Memory B cell (primary cell): ENCODE measurements around the gene WWP2.

Experiments used
- ATAC-seq: fragments of 150-1000 bp; cut with Tn5 transposase; 2 replicates; pipeline ENCODE4 v1.10.0; 2021; ENCODE audit warnings: low read depth, mild to moderate bottlenecking, moderate library complexity
- DNase-seq, 2 donors: peaks; one replicate each; pipeline ENCODE4 v3.0.0; 2022; ENCODE audit warnings: low spot score in 2 of 2
- H3K27ac Mint-ChIP-seq: one replicate; pipeline ENCODE4 v1.8.0; 2022; ENCODE audit warnings: mild to moderate bottlenecking, moderate library complexity, mixed read lengths
- H3K27me3 Mint-ChIP-seq: one replicate; pipeline ENCODE4 v1.8.0; 2022; ENCODE audit warnings: mixed read lengths
- H3K36me3 Mint-ChIP-seq: one replicate; pipeline ENCODE4 v1.8.0; 2022; ENCODE audit warnings: mild to moderate bottlenecking, mixed read lengths
- H3K4me1 Mint-ChIP-seq: one replicate; pipeline ENCODE4 v1.8.0; 2022; ENCODE audit warnings: mixed read lengths
- H3K4me3 Mint-ChIP-seq: one replicate; pipeline ENCODE4 v1.8.0; 2022; ENCODE audit warnings: mild to moderate bottlenecking, moderate library complexity, mixed read lengths
- H3K9me3 Mint-ChIP-seq: one replicate; pipeline ENCODE4 v1.8.0; 2022; ENCODE audit warnings: mixed read lengths

WWP2 gene

GRCh38 chr16:69880640-69881133, 118.6 kb downstream of the WWP2 start:
- H3K36me3 Mint-ChIP-seq, result peaks cover 48% of the 10 kb centered on the region
- H3K27ac Mint-ChIP-seq, result no peak overlapping the region
- H3K4me3 Mint-ChIP-seq, result no peak overlapping the region
- DNase-seq (no peak), ATAC-seq (no peak)
- peaks cover 5% of the 10 kb centered on the region for H3K4me1 Mint-ChIP-seq
- no peaks in the 10 kb centered on the region for H3K27me3 Mint-ChIP-seq
- H3K9me3 Mint-ChIP-seq, result peaks cover 2% of the 10 kb centered on the region

DNA sequence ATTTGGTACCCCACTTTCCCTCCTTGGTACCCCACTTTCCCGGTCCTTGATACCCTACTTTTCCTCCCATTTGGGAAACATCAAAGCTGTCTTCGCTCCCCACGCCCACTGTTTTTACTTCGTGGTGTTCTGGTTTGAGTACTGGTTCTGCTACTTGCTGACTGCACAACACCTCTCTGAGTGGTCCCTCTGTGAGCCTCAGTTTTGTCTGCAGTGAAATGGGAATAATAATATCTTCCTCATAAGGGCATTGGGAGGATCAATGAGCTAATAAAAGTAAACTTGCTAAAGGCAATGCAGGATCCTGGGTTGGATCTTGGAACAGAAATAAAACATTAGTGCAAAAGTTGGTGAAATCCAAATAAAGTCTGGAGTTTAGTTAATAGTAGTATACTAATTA, 119.0 kb downstream of the WWP2 start:
- Mint-ChIP-seq H3K4me3 (no peak overlapping the region), H3K4me1 (peaks cover 5% of the 10 kb centered on the region), H3K36me3 (peaks cover 47% of the 10 kb centered on the region), H3K27me3 (no peaks in the 10 kb centered on the region), H3K9me3 (peaks cover 2% of the 10 kb centered on the region), H3K27ac (no peak overlapping the region)
- DNase-seq (no peak), ATAC-seq (no peak)

DNA sequence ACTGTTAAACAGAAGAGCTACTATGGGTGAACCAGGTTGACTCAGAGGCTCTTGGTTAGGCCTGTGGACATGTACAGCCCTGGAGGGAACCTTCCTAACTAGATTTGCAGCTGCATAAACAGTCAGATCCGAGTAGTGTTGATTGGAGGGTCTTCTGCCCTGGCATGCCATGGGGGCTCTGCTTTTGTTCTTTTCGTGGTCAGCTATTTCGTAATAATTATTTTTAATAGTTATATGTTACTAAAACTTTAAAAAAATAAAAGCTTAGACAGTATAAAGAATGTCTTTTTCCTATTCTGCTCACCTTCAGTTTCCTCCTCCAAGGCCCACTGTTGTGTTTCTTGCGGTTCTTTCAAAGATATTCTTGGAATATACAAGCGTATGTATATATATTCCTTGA, 121.6 kb downstream of the WWP2 start:
- no peak overlapping the region for H3K27ac Mint-ChIP-seq
- H3K9me3 Mint-ChIP-seq, result peaks cover 2% of the 10 kb centered on the region
- peaks cover 36% of the 10 kb centered on the region for H3K36me3 Mint-ChIP-seq
- H3K4me1 Mint-ChIP-seq, result peaks cover 5% of the 10 kb centered on the region
- H3K4me3 Mint-ChIP-seq, result no peak overlapping the region
- no peak for ATAC-seq
- DNase-seq, result no peak
- H3K27me3 Mint-ChIP-seq, result no peaks in the 10 kb centered on the region

DNA sequence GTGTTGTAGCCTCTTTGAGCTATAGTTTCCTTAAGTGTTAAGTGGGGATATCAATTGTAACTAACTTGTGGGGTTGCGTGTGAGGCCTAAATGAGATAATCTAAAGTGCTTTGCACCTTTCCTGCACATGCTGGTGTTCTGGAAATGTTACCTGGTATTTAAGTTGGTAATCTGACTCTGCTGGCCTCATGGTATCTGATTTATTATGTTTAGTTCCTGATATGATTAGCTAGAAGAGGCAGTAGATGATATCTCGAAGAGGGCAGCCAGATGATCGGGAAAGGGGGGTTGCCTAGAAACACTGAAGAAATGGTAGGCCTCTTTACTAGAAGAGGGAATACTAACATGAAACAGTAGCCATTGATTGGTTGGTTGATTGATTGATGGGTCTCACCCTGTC, 123.6 kb downstream of the WWP2 start:
- H3K4me1 Mint-ChIP-seq, result peaks cover 5% of the 10 kb centered on the region
- H3K9me3 Mint-ChIP-seq, result no peaks in the 10 kb centered on the region
- peaks cover 30% of the 10 kb centered on the region for H3K36me3 Mint-ChIP-seq
- H3K4me3 Mint-ChIP-seq, result no peak overlapping the region
- no peak for ATAC-seq
- no peak for DNase-seq
- no peak overlapping the region for H3K27ac Mint-ChIP-seq
- no peaks in the 10 kb centered on the region for H3K27me3 Mint-ChIP-seq

- Mint-ChIP-seq H3K4me1 (peaks cover 5% of the 10 kb centered on the region), H3K27me3 (no peaks in the 10 kb centered on the region), H3K36me3 (peaks cover 28% of the 10 kb centered on the region), H3K9me3 (no peaks in the 10 kb centered on the region), H3K27ac (no peak overlapping the region), H3K4me3 (no peak overlapping the region)
- DNase-seq (no peak), ATAC-seq (no peak)
Observed at GRCh38 chr16:69886726-69887125, 124.6 kb downstream of the WWP2 start.

- Mint-ChIP-seq H3K4me3 (no peak overlapping the region), H3K4me1 (peaks cover 6% of the 10 kb centered on the region), H3K36me3 (peaks cover 30% of the 10 kb centered on the region), H3K9me3 (no peaks in the 10 kb centered on the region), H3K27ac (peak overlapping the region; percentile 35), H3K27me3 (no peaks in the 10 kb centered on the region)
- ATAC-seq (no peak), DNase-seq (no peak)
Observed at GRCh38 chr16:69888005-69888590, 126.0 kb downstream of the WWP2 start.

DNA sequence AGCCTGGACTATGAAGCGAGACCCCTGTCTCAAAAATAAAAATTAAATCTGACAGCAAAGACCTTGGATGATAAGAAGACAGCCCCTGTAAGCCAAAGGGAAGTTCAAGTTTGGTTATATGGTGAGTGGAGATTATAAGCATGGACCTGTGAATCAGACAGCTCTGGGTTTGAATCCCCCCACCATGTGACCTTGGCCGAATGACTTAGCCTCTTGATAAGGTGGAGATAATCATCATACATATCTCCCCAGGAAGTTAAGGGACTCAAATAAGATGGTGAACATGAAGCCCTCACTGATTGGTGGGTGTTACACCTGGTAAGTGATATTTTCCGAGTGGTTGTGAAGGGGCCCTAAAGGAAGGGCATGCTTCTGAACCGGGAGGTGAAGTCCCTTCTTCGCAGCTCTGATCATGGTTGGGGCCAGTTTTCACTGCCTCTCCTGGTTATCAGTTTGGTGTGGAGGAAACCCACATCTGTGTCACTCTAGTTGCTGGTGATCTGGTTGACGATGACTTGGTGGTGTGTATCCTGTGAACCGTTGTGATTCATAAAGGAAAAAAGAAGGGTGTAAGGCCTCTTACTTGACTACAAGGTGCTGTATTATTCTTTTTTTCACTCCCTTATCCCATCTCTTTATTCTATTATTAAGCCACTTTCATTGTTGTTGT, 127.3 kb downstream of the WWP2 start:
- ATAC-seq (no peak), DNase-seq (no peak)
- Mint-ChIP-seq H3K4me1 (peaks cover 6% of the 10 kb centered on the region), H3K27me3 (no peaks in the 10 kb centered on the region), H3K9me3 (no peaks in the 10 kb centered on the region), H3K27ac (no peak overlapping the region), H3K36me3 (peaks cover 33% of the 10 kb centered on the region), H3K4me3 (no peak overlapping the region)

DNA sequence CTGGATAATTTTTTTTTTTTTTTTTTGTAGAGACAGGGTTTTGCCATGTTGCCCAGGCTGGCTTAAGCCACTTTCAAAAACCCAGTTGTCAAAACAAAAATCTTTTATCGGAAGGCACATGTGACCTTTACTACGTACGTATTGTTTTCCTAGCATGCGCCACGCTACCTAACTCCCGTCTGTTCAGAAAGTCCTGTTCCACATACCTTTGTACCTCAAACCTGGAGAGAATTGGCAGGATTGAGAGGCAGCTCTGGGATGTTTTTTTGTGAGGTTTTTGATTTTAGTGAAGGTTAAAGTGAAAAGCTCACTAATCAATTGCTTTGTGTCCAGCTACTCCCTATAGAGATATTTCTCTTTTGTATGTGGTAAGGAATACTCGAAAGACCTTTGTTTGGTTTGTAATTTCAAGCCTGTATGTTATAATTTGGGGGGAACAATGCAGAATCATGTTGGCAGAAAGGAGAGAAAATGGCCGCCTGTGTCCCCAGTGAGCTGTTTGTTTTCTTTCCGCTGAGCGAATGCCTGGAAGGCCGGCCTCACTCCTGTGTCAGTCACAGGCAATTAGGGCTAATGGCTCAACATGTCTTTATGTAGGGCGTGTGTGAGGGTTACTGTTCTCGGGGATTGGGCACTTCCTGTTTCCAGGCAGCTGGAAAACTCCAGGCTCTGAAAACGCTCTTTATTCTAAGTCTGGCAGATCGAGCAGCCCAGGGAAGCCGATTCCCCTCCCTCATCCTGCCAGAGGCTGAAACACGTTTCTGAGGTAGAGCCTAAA, 128.2 kb downstream of the WWP2 start:
- no peak overlapping the region for H3K27ac Mint-ChIP-seq
- peaks cover 33% of the 10 kb centered on the region for H3K36me3 Mint-ChIP-seq
- no peak overlapping the region for H3K4me3 Mint-ChIP-seq
- H3K4me1 Mint-ChIP-seq, result peaks cover 6% of the 10 kb centered on the region
- no peak for ATAC-seq
- H3K9me3 Mint-ChIP-seq, result no peaks in the 10 kb centered on the region
- H3K27me3 Mint-ChIP-seq, result no peaks in the 10 kb centered on the region
- no peak for DNase-seq

- Mint-ChIP-seq H3K27ac (no peak overlapping the region), H3K4me1 (peaks cover 4% of the 10 kb centered on the region), H3K9me3 (no peaks in the 10 kb centered on the region), H3K4me3 (no peak overlapping the region), H3K36me3 (peaks cover 31% of the 10 kb centered on the region), H3K27me3 (no peaks in the 10 kb centered on the region)
- no peak for ATAC-seq
- no peak for DNase-seq
Observed at GRCh38 chr16:69890892-69891282, 128.8 kb downstream of the WWP2 start.

- ATAC-seq, result no peak
- Mint-ChIP-seq H3K9me3 (no peaks in the 10 kb centered on the region), H3K36me3 (peaks cover 33% of the 10 kb centered on the region), H3K4me3 (no peak overlapping the region), H3K4me1 (peaks cover 4% of the 10 kb centered on the region), H3K27ac (no peak overlapping the region), H3K27me3 (no peaks in the 10 kb centered on the region)
- DNase-seq, result no peak
Observed at GRCh38 chr16:69892378-69892777, 130.2 kb downstream of the WWP2 start.

DNA sequence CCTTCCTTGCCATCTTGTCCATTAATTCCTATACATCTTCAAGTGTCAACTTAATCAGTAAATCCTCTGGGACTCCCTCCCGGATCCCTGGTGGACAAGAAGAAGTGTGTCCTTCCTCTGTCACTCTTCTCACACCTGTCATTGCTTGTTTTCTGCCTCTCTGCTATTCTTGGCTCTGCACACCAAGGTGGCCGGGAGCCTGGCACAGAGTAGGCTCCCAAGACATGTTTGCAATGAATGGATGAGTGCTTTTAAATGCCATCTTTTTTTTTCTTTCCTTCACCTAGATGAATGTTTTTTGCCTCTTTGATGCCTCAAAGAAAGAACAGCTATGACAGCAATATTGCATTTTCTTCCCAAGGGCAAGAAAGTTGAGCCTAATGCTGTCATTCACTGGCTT, 131.0 kb downstream of the WWP2 start:
- peaks cover 4% of the 10 kb centered on the region for H3K4me1 Mint-ChIP-seq
- peak overlapping the region; percentile 22 for H3K27ac Mint-ChIP-seq
- DNase-seq, result no peak
- no peak for ATAC-seq
- no peak overlapping the region for H3K4me3 Mint-ChIP-seq
- no peaks in the 10 kb centered on the region for H3K9me3 Mint-ChIP-seq
- H3K27me3 Mint-ChIP-seq, result no peaks in the 10 kb centered on the region
- peaks cover 28% of the 10 kb centered on the region for H3K36me3 Mint-ChIP-seq

- H3K4me1 Mint-ChIP-seq, result peaks cover 4% of the 10 kb centered on the region
- ATAC-seq, result no peak
- H3K4me3 Mint-ChIP-seq, result no peak overlapping the region
- H3K27ac Mint-ChIP-seq, result no peak overlapping the region
- H3K27me3 Mint-ChIP-seq, result no peaks in the 10 kb centered on the region
- no peak for DNase-seq
- H3K9me3 Mint-ChIP-seq, result no peaks in the 10 kb centered on the region
- peaks cover 21% of the 10 kb centered on the region for H3K36me3 Mint-ChIP-seq
Observed at GRCh38 chr16:69894676-69895075, 132.5 kb downstream of the WWP2 start.

GRCh38 chr16:69903865-69904415, 141.8 kb downstream of the WWP2 start:
- no peaks in the 10 kb centered on the region for H3K27me3 Mint-ChIP-seq
- H3K4me3 Mint-ChIP-seq, result no peak overlapping the region
- no peak for DNase-seq
- H3K4me1 Mint-ChIP-seq, result no peaks in the 10 kb centered on the region
- H3K27ac Mint-ChIP-seq, result no peak overlapping the region
- H3K36me3 Mint-ChIP-seq, result peaks cover 20% of the 10 kb centered on the region
- H3K9me3 Mint-ChIP-seq, result no peaks in the 10 kb centered on the region
- no peak for ATAC-seq

GRCh38 chr16:69904495-69905170, 142.5 kb downstream of the WWP2 start:
- DNase-seq (no peak), ATAC-seq (no peak)
- Mint-ChIP-seq H3K36me3 (peaks cover 25% of the 10 kb centered on the region), H3K4me3 (no peak overlapping the region), H3K9me3 (no peaks in the 10 kb centered on the region), H3K4me1 (no peaks in the 10 kb centered on the region), H3K27ac (no peak overlapping the region), H3K27me3 (no peaks in the 10 kb centered on the region)
